Measurements from ENCODE around the gene SERPINB11.

SERPINB11 gene

DNA sequence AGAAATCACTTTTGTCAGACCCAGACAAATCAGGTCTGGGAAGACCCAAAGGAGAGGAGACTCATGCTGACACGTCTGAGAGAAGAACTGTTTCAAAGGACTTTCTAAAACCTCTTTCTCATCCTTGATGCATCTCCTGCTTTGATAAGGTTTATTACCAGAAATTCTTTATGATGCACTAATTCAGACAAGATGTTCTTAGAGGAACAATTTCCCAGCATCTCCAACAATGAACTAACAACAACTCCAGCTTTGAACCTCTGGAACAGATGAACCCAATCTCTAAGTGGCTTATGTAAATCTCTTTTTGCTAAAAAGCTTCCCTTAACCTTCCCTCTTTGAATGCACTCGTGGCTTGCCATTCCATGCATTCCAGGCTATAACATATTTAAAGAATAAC, 15.9 kb upstream of the SERPINB11 start:
- Histone ChIP-seq H3K4me1 (ENCODE audit: control insufficient read depth, insufficient read depth, low read length) (peaks cover 19% of the 10 kb centered on the region), H3K36me3 (ENCODE audit: control insufficient read depth, insufficient read depth, low read length) (no peaks in the 10 kb centered on the region), H3K4me3 (ENCODE audit: low read length) (no peak overlapping the region), H3K27me3 (ENCODE audit: control insufficient read depth, insufficient read depth, low read length) (no peaks in the 10 kb centered on the region), H3K9me3 (ENCODE audit: control insufficient read depth, low read length) (no peaks in the 10 kb centered on the region), H3K9ac (ENCODE audit: low read length) (no peak overlapping the region)

DNA sequence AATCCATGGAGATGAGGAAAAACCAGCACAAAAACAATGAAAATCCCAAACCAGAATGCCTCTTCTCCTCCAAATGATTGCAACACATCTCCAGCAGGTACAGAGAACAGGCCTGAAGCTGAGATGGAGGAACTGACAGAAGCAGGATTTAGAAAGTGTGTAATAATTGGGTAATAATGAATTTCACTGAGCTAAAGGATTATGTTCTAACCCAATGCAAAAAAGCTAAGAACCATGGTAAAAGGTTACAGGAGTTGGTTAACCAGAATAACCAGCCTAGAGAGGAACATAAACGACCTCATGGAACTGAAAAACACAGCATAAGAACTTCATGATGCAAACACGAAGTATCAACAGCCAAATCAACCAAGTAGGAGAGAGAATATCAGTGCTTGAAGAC, 13.7 kb upstream of the SERPINB11 start:
- Histone ChIP-seq H3K4me3 (ENCODE audit: low read length) (no peak overlapping the region), H3K9ac (ENCODE audit: low read length) (no peak overlapping the region), H3K9me3 (ENCODE audit: control insufficient read depth, low read length) (no peaks in the 10 kb centered on the region), H3K27me3 (ENCODE audit: control insufficient read depth, insufficient read depth, low read length) (no peaks in the 10 kb centered on the region), H3K36me3 (ENCODE audit: control insufficient read depth, insufficient read depth, low read length) (no peaks in the 10 kb centered on the region), H3K4me1 (ENCODE audit: control insufficient read depth, insufficient read depth, low read length) (peaks cover 4% of the 10 kb centered on the region)

DNA sequence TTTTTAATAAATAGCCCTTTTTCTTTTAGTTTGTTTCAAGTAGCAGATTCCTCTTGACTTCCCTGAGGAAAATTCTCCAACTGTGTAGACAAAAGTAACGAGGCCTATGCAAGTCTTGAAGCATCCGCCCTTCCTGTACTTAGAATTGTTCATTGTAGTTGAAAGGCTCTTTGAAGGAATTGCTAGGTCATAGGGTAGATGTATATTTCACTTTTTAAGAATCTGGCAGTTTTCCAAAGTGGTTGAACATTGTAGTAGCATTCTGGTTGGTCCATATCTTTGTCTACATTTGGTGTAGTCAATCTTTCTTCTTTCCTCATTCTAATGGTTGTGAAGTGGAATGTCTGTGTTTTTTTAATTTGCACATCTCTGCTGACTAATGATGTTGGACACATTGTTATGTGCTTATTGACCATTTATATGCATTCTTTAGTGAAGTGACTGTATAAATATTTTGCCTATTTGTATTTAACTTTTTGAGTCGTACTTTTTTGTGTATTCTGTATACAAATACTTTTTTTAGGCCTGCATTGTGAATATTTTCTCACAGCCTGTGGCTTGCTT, 5.6 kb upstream of the SERPINB11 start:
- no peaks in the 10 kb centered on the region for H3K9me3 ChIP-seq (ENCODE audit: control insufficient read depth, low read length)
- no peaks in the 10 kb centered on the region for H3K36me3 ChIP-seq (ENCODE audit: control insufficient read depth, insufficient read depth, low read length)
- no peaks in the 10 kb centered on the region for H3K4me1 ChIP-seq (ENCODE audit: control insufficient read depth, insufficient read depth, low read length)
- H3K27me3 ChIP-seq (ENCODE audit: control insufficient read depth, insufficient read depth, low read length) = no peaks in the 10 kb centered on the region
- H3K9ac ChIP-seq (ENCODE audit: low read length) = no peak overlapping the region
- no peak overlapping the region for H3K4me3 ChIP-seq (ENCODE audit: low read length)

DNA sequence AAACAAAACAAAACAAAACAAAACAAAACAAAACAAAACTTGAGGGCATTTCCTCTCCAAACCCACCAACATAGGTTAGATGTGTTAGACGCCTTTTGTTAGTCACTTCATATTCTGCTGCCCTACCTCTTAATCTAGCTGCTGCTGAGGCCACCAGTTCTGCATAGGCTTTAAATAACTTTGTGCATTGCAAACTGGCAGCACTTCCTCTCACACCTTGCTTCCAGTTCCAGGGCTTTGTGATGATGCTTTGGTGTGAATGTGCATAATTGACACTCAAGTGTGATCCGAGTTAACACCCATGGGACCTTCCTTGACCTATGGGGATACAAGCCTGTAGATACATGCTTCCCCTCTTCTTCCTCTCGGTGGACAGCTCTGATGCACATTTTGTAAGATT, 2.3 kb upstream of the SERPINB11 start:
- no peaks in the 10 kb centered on the region for H3K27me3 ChIP-seq (ENCODE audit: control insufficient read depth, insufficient read depth, low read length)

DNA sequence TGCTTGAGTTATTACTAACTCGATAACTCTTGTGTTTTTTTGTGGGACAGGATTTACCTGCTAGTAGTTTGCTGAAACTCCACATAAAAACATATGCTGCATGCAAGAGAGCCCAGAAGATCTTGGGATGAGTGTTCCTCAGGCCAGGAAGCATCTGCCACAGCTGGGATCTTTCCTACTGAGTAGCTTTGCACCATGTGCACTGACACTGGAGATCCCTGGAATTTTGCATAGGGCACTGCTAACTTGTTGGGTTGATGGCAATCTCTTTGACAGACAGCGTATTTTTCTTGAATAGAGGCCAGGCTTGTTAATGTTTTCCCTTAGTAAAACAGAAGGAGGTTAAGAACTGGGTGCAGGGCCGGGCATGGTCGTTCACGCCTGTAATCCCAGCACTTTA, 808 bp upstream of the SERPINB11 start:
- Histone ChIP-seq H3K4me3 (ENCODE audit: low read length) (no peak overlapping the region), H3K36me3 (ENCODE audit: control insufficient read depth, insufficient read depth, low read length) (no peaks in the 10 kb centered on the region), H3K9me3 (ENCODE audit: control insufficient read depth, low read length) (no peaks in the 10 kb centered on the region), H3K27me3 (ENCODE audit: control insufficient read depth, insufficient read depth, low read length) (no peaks in the 10 kb centered on the region), H3K9ac (ENCODE audit: low read length) (no peak overlapping the region), H3K4me1 (ENCODE audit: control insufficient read depth, insufficient read depth, low read length) (no peaks in the 10 kb centered on the region)

More for the DNA sequence above, 2.3 kb upstream of the SERPINB11 start:
- H3K36me3 ChIP-seq (ENCODE audit: control insufficient read depth, insufficient read depth, low read length) = no peaks in the 10 kb centered on the region
- H3K4me1 ChIP-seq (ENCODE audit: control insufficient read depth, insufficient read depth, low read length) = no peaks in the 10 kb centered on the region
- H3K9ac ChIP-seq (ENCODE audit: low read length) = no peak overlapping the region
- H3K4me3 ChIP-seq (ENCODE audit: low read length) = no peak overlapping the region
- H3K9me3 ChIP-seq (ENCODE audit: control insufficient read depth, low read length) = no peaks in the 10 kb centered on the region

DNA sequence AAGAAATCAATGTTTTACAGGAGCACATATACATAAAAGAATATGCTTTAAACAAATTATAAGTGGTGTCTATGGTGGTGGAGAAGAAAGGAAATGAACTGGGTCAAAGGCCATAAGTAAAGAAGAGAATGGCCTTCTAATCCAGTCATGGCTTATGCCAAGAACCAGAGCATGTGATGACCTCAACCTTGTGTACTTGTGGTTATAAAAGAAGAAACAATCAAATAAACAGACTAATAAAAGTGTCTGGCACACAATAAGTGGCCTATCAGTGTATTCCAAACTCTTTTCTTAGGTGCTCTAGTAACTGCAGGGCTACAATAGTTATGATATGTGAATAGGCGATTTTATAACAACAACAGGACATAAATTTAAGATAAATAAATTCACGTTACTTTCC, 2.6 kb downstream of the SERPINB11 start:
- no peaks in the 10 kb centered on the region for H3K36me3 ChIP-seq (ENCODE audit: control insufficient read depth, insufficient read depth, low read length)
- H3K4me1 ChIP-seq (ENCODE audit: control insufficient read depth, insufficient read depth, low read length) = no peaks in the 10 kb centered on the region
- no peaks in the 10 kb centered on the region for H3K27me3 ChIP-seq (ENCODE audit: control insufficient read depth, insufficient read depth, low read length)
- no peaks in the 10 kb centered on the region for H3K9me3 ChIP-seq (ENCODE audit: control insufficient read depth, low read length)
- H3K9ac ChIP-seq (ENCODE audit: low read length) = no peak overlapping the region
- no peak overlapping the region for H3K4me3 ChIP-seq (ENCODE audit: low read length)

DNA sequence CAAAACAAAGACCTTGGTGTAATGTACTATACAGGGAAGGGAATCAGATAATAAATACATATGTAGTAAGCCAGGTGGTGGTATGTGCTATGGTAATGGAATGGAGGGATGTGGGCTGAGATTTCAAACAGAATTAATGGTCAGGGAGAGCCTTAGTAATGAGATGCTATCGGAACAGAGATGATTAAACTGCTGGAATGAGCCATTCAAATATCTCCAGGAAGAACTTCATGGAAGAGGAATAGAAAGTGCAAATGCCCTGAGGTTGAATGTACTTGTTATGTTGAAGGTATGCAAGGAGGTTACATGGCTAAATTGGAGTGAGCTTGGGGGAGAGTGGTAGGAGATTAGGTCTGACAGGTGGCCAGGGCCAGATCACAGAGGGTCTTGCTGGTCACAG, 5.1 kb downstream of the SERPINB11 start:
- no peaks in the 10 kb centered on the region for H3K4me1 ChIP-seq (ENCODE audit: control insufficient read depth, insufficient read depth, low read length)
- H3K9ac ChIP-seq (ENCODE audit: low read length) = no peak overlapping the region
- no peaks in the 10 kb centered on the region for H3K36me3 ChIP-seq (ENCODE audit: control insufficient read depth, insufficient read depth, low read length)
- no peaks in the 10 kb centered on the region for H3K9me3 ChIP-seq (ENCODE audit: control insufficient read depth, low read length)
- H3K4me3 ChIP-seq (ENCODE audit: low read length) = no peak overlapping the region
- no peaks in the 10 kb centered on the region for H3K27me3 ChIP-seq (ENCODE audit: control insufficient read depth, insufficient read depth, low read length)

DNA sequence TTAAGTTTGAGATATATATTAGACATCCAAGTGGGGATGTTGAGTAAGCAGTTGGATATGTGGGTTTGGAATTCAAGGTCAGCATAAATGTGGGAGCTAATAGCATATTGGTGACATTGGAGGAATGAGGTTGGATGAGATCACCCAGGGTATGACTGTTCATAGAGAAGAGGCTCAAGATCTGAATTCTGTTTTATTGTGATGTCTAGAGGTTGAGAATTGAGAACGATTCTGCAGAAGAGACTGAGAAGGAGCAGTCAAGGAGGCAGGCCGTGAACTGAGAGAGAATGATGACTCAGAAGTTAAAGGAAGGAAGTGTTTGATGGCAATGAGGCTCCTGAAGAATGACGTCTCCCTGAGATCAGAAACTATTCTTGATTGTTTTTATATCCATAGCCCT, 5.9 kb downstream of the SERPINB11 start:
- Histone ChIP-seq H3K9ac (ENCODE audit: low read length) (no peak overlapping the region), H3K9me3 (ENCODE audit: control insufficient read depth, low read length) (no peaks in the 10 kb centered on the region), H3K4me3 (ENCODE audit: low read length) (no peak overlapping the region), H3K36me3 (ENCODE audit: control insufficient read depth, insufficient read depth, low read length) (no peaks in the 10 kb centered on the region), H3K4me1 (ENCODE audit: control insufficient read depth, insufficient read depth, low read length) (no peaks in the 10 kb centered on the region), H3K27me3 (ENCODE audit: control insufficient read depth, insufficient read depth, low read length) (no peaks in the 10 kb centered on the region)

DNA sequence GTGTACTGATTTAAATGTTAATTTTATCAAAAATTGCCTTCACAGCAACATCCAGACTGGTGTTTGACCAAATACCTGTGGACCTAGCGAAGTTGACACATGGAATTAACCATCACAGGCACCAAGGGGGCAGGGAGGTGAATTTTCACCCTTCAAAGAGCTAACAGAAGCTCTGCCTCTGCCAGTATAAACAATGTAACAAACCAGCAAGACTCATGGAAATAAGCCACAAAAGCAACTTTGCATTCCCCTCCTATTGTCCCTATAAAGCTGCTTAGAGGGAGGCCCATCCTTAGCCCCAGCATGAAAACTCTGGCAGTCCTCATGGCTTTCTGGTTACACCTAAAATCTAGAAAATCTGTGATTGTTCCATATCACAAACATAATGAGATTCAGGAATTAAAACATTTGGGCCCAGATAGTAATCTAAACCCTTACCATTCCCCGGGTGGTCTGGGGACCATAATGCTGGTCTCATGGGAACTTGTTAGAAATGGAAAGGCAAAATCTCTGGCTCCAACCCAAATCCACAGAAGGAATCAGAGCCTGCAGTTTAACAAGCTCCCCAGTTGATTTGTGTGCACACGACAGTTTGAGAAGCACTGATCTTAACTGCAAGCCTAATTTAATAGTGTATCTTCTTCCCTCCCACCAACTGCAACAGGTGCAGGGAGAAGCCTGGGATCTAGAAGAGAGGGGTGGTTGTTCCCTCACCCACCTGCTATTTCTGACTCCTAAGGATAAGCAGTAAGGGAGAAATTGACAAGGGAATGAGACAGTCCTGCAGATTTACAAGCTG, 23.1 kb downstream of the SERPINB11 start:
- Histone ChIP-seq H3K36me3 (ENCODE audit: control insufficient read depth, insufficient read depth, low read length) (no peaks in the 10 kb centered on the region), H3K9me3 (ENCODE audit: control insufficient read depth, low read length) (no peaks in the 10 kb centered on the region), H3K9ac (ENCODE audit: low read length) (no peak overlapping the region), H3K4me1 (ENCODE audit: control insufficient read depth, insufficient read depth, low read length) (no peaks in the 10 kb centered on the region), H3K27me3 (ENCODE audit: control insufficient read depth, insufficient read depth, low read length) (no peaks in the 10 kb centered on the region), H3K4me3 (ENCODE audit: low read length) (no peak overlapping the region)

DNA sequence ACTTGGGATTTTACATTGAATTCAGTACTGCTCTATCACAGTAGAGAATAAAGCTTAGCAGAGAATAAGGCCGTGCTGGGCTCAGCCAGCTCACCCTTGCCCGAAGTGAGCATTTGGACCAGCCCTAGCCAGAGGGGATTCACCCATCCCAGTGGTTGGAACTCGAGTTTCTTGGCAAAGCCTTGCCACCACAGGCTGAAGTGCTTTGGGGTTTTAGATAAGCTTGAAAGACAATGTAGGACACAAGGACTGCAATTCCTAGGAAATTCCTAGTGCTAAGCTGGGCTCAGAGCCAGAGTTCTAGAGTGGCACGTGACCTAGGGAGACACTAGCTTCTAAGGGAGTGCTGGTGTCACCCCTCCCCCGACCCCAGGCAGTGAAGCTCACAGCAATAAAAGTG, 28.0 kb downstream of the SERPINB11 start:
- Histone ChIP-seq H3K4me3 (ENCODE audit: low read length) (no peak overlapping the region), H3K9ac (ENCODE audit: low read length) (no peak overlapping the region), H3K4me1 (ENCODE audit: control insufficient read depth, insufficient read depth, low read length) (no peaks in the 10 kb centered on the region)

DNA sequence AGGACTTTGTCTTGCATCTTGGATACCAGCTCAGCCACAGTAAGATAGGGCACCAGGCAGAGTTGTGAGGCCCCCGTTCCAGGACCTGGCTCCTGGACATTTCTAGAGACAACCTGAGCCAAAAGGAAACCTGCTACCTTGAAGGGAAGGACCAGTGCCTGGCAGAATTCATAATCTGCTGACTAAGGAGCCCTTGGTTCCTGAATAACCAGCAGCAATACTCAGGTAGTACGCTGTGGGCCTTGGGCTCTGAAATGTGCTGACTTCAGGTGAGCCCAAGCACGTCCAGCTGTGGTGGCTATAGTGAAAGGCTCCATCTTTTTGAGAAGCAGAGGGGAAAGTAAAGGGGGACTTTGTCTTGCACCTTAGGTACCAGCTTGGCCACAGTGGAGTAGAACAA, 28.5 kb downstream of the SERPINB11 start:
- Histone ChIP-seq H3K9me3 (ENCODE audit: control insufficient read depth, low read length) (no peaks in the 10 kb centered on the region), H3K9ac (ENCODE audit: low read length) (no peak overlapping the region), H3K27me3 (ENCODE audit: control insufficient read depth, insufficient read depth, low read length) (no peaks in the 10 kb centered on the region), H3K4me3 (ENCODE audit: low read length) (no peak overlapping the region), H3K4me1 (ENCODE audit: control insufficient read depth, insufficient read depth, low read length) (no peaks in the 10 kb centered on the region), H3K36me3 (ENCODE audit: control insufficient read depth, insufficient read depth, low read length) (no peaks in the 10 kb centered on the region)

More for the DNA sequence above, 28.0 kb downstream of the SERPINB11 start:
- no peaks in the 10 kb centered on the region for H3K9me3 ChIP-seq (ENCODE audit: control insufficient read depth, low read length)
- H3K36me3 ChIP-seq (ENCODE audit: control insufficient read depth, insufficient read depth, low read length) = no peaks in the 10 kb centered on the region
- H3K27me3 ChIP-seq (ENCODE audit: control insufficient read depth, insufficient read depth, low read length) = no peaks in the 10 kb centered on the region

DNA sequence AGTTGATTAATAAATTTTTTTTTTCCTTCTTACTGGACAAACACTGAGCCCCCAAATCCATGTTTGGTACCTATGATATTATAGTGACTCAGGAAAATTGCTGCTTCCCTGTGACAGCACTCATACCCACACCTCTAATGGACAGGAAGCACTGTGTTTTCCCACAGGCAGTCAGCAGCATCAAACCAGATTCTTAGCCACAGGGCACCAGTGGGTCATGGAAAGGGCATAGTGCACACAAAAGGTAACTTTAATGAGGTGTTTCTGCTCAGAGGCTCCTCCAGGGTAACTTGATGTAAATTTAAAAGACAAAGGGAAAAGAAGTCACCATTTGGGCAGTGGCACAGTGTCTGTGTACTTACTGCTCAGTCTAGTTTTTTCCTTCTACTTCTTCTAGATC, 34.1 kb downstream of the SERPINB11 start:
- no peak overlapping the region for H3K9ac ChIP-seq (ENCODE audit: low read length)
- no peak overlapping the region for H3K4me3 ChIP-seq (ENCODE audit: low read length)
- H3K4me1 ChIP-seq (ENCODE audit: control insufficient read depth, insufficient read depth, low read length) = no peaks in the 10 kb centered on the region
- no peaks in the 10 kb centered on the region for H3K36me3 ChIP-seq (ENCODE audit: control insufficient read depth, insufficient read depth, low read length)
- no peaks in the 10 kb centered on the region for H3K9me3 ChIP-seq (ENCODE audit: control insufficient read depth, low read length)
- H3K27me3 ChIP-seq (ENCODE audit: control insufficient read depth, insufficient read depth, low read length) = no peaks in the 10 kb centered on the region
